ENCODE measurements around the gene SPP1. TPM values are rescaled to one million over a fixed set of nuclear protein-coding genes. Genes with fewer than 3 reads are reported as not detected.
A peak's percentile ranks its signal among the peaks of the same experiment; 100 is the strongest.

Gene SPP1
- total RNA-seq, 4 donors from 2014 or later = 5.6 to 37.8 (median 10.3) TPM

- Histone ChIP-seq H3K27ac (peak overlapping the region; percentile 24 to 98 (median 94)), H3K4me1 (peaks cover 0 to 56% (median 10%) of the 10 kb centered on the region in 3 donors), H3K36me3 (no peaks in the 10 kb centered on the region), H3K9me3 (no peaks in the 10 kb centered on the region), H3K27me3 (no peaks in the 10 kb centered on the region), H3K4me3 (peak overlapping the region; percentile 94 to 99)
- ATAC-seq = no peak
- 66 to 81% methylated on average over 3 to 4 of the region's 10 CpGs for WGBS, 2 donors (ENCODE audit: low coverage in 1 of 2)
- TF ChIP-seq POLR2AphosphoS5 (IDR thresholded peaks at IDR 0.05) = no peak
- TF ChIP-seq EP300 (IDR thresholded peaks at IDR 0.05) = no peak
- TF ChIP-seq, protein P1, sequence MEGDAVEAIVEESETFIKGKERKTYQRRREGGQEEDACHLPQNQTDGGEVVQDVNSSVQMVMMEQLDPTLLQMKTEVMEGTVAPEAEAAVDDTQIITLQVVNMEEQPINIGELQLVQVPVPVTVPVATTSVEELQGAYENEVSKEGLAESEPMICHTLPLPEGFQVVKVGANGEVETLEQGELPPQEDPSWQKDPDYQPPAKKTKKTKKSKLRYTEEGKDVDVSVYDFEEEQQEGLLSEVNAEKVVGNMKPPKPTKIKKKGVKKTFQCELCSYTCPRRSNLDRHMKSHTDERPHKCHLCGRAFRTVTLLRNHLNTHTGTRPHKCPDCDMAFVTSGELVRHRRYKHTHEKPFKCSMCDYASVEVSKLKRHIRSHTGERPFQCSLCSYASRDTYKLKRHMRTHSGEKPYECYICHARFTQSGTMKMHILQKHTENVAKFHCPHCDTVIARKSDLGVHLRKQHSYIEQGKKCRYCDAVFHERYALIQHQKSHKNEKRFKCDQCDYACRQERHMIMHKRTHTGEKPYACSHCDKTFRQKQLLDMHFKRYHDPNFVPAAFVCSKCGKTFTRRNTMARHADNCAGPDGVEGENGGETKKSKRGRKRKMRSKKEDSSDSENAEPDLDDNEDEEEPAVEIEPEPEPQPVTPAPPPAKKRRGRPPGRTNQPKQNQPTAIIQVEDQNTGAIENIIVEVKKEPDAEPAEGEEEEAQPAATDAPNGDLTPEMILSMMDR (IDR thresholded peaks at IDR 0.05) = no peak
- no peak for TF ChIP-seq POLR2A (IDR thresholded peaks at IDR 0.05)
Measured at GRCh38 chr4:88006956-88007303, 31.4 kb downstream of the SPP1 start.

- WGBS, 2 donors (ENCODE audit: low coverage in 1 of 2) = no CpG with 5 or more reads among the region's 116 CpGs
- Histone ChIP-seq H3K4me1 (peaks cover 0 to 62% (median 10%) of the 10 kb centered on the region in 3 donors), H3K36me3 (no peaks in the 10 kb centered on the region), H3K27ac (peak within 1 kb of the TSS; percentile 88 to 98 (median 94)), H3K27me3 (no peaks in the 10 kb centered on the region), H3K4me3 (peak within 1 kb of the TSS; percentile 94 to 99), H3K9me3 (no peaks in the 10 kb centered on the region)
- peak; percentile 95 for ATAC-seq
- no peak for TF ChIP-seq EP300 (IDR thresholded peaks at IDR 0.05)
- TF ChIP-seq, protein P1 (IDR thresholded peaks at IDR 0.05) = peak in 1 of 4 experiments; percentile 4
- TF ChIP-seq POLR2AphosphoS5 (IDR thresholded peaks at IDR 0.05) = peak; percentile 43
- TF ChIP-seq POLR2A (IDR thresholded peaks at IDR 0.05) = peak; percentile 87 to 88
Measured at GRCh38 chr4:88007304-88008121, 32.0 kb downstream of the SPP1 start, which contains the start of gene PKD2. Gene PKD2 (plus strand): TSS chr4:88007635. CDS start chr4:88007734, 99 bp downstream.

DNA sequence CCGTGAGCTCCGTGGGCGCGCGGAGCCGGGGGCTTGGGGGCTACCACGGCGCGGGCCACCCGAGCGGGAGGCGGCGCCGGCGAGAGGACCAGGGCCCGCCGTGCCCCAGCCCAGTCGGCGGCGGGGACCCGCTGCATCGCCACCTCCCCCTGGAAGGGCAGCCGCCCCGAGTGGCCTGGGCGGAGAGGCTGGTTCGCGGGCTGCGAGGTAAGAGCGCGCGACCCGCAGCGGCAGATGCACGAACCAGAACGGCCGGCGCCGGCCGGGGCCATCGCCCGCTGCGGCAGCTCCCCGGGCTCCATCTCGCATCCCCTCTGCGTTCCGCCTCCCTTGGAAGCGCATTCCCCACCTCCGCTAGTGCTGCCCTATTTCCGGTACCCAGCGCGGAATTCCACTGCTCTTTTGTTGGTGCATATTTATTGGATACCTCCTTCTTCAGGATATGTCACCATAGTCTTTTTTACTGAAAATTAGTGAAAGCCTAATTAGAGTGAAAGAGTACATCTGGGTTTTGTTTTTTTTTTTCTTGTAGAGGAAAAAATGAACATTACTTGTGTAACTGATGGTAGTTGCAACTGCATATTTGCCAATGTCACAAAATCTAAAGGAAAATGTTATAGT is 32.7 kb downstream of the SPP1 start:
- WGBS, 2 donors (ENCODE audit: low coverage in 1 of 2) = 0% methylated on average over 20 of the region's 51 CpGs; no CpG with 5 or more reads in 1 of the 2 donors
- Histone ChIP-seq H3K9me3 (no peaks in the 10 kb centered on the region), H3K27me3 (no peaks in the 10 kb centered on the region), H3K27ac (peak overlapping the region; percentile 88 to 98 (median 94)), H3K4me3 (peak overlapping the region; percentile 94 to 99), H3K36me3 (no peaks in the 10 kb centered on the region), H3K4me1 (peaks cover 0 to 69% (median 10%) of the 10 kb centered on the region in 3 donors)
- peak; percentile 4 for TF ChIP-seq POLR2AphosphoS5 (IDR thresholded peaks at IDR 0.05)
- TF ChIP-seq, protein P1 (IDR thresholded peaks at IDR 0.05) = no peak
- peak in 1 of 2 donors; percentile 32 for TF ChIP-seq POLR2A (IDR thresholded peaks at IDR 0.05)
- peak; percentile 19 for ATAC-seq

- Histone ChIP-seq H3K27me3 (no peaks in the 10 kb centered on the region), H3K9me3 (no peaks in the 10 kb centered on the region), H3K27ac (peak overlapping the region; percentile 88 to 98 (median 94)), H3K4me3 (peak overlapping the region; percentile 94 to 99), H3K36me3 (no peaks in the 10 kb centered on the region), H3K4me1 (peaks cover 3 to 75% (median 10%) of the 10 kb centered on the region in 3 donors)
- TF ChIP-seq EP300 (IDR thresholded peaks at IDR 0.05) = no peak
- TF ChIP-seq POLR2A (IDR thresholded peaks at IDR 0.05) = no peak
- TF ChIP-seq, protein P1 (IDR thresholded peaks at IDR 0.05) = no peak
- TF ChIP-seq POLR2AphosphoS5 (IDR thresholded peaks at IDR 0.05) = no peak
- 6 to 7% methylated on average over 5 of the region's 5 CpGs for WGBS, 2 donors (ENCODE audit: low coverage in 1 of 2)
- ATAC-seq = no peak
Measured at GRCh38 chr4:88008743-88009171, 33.2 kb downstream of the SPP1 start.

Data from gastroesophageal sphincter (tissue), 4 donors.